ENCODE measurements around the gene PPP1R12B.
"Not testable (repeated sequence)": the region's sequence is repeated elsewhere in the genome, so short reads cannot be mapped to it uniquely, and the experiment has no call there.

PPP1R12B gene

GRCh38 chr1:202416641-202417040, 68.1 kb downstream of the PPP1R12B start:
- no peaks in the 10 kb centered on the region for H3K9me3 ChIP-seq (ENCODE audit: control insufficient read depth, insufficient read depth, low read depth, low read length)
- CTCF ChIA-PET, result no interaction called here
- H3K27ac ChIP-seq (ENCODE audit: extremely low read depth, low read depth, low read length), result no peak overlapping the region
- POLR2A ChIA-PET, result no interaction called here
- no peaks in the 10 kb centered on the region for H3K36me3 ChIP-seq (ENCODE audit: control insufficient read depth in 2 of 2, insufficient read depth in 1 of 2, low read length in 2 of 2)
- H3K4me3 ChIP-seq (ENCODE audit: low read depth, low read length), result no peak overlapping the region
- TF ChIP-seq ZNF223 (tag by site-specific recombination; IDR thresholded peaks at IDR 0.05), result no peak
- H3K4me1 ChIP-seq (ENCODE audit: control insufficient read depth, insufficient read depth, low read length), result no peaks in the 10 kb centered on the region

GRCh38 chr1:202417141-202417540, 68.6 kb downstream of the PPP1R12B start:
- H3K36me3 ChIP-seq (ENCODE audit: control insufficient read depth in 2 of 2, insufficient read depth in 1 of 2, low read length in 2 of 2); POLR2A ChIA-PET; H3K4me1 ChIP-seq (ENCODE audit: control insufficient read depth, insufficient read depth, low read length); CTCF ChIA-PET; H3K4me3 ChIP-seq (ENCODE audit: low read depth, low read length); H3K27ac ChIP-seq (ENCODE audit: extremely low read depth, low read depth, low read length); H3K9me3 ChIP-seq (ENCODE audit: control insufficient read depth, insufficient read depth, low read depth, low read length): not testable (repeated sequence)

DNA sequence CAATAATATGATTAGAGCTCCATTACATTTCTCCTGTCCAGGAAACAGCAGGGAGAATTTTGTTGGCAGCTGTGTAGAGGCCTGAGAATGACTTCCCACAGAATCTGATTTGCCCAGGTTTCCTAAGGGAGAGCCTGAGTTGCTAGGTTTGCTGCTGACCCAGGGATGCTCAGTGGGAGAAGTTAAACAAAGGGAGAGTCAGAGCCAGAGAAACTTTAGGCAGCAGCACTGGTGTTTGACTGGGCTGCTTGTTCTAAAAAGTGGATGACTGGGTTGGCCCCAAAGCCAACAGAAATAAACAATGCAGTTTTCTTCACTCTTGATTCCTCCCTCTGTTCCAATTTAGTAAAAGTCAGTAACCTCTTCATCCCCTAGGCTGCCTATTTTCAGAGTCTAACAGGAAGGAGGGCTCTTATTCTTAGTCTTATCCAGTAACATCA, 69.3 kb downstream of the PPP1R12B start:
- H3K4me1 ChIP-seq (ENCODE audit: control insufficient read depth, insufficient read depth, low read length); H3K4me3 ChIP-seq (ENCODE audit: low read depth, low read length); CTCF ChIA-PET; H3K27ac ChIP-seq (ENCODE audit: extremely low read depth, low read depth, low read length); H3K36me3 ChIP-seq (ENCODE audit: control insufficient read depth in 2 of 2, insufficient read depth in 1 of 2, low read length in 2 of 2); POLR2A ChIA-PET; H3K9me3 ChIP-seq (ENCODE audit: control insufficient read depth, insufficient read depth, low read depth, low read length): not testable (repeated sequence)
- TF ChIP-seq PRDM1 (tag by site-specific recombination; IDR thresholded peaks at IDR 0.05), result 0 out of 2 replicates have a peak, but pooled peaks have one; percentile 9

DNA sequence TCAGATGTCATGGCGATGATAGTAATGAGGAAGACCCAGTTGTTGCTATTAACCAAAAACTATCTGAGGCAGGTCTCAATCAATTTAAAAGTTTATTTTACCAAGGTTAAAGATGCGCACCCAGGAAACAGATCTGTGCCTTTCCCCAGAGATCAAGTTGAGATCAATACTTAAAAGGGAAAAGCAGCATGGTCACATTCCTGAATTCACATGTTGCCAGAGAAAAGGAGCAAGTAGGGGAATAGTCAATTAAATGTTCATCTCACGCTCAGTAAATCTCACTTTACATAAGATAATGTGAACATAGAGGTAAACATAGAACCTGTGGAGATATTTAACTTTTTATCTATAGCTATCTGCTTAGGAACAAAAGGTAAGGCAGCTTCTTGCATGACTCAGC, 71.2 kb downstream of the PPP1R12B start:
- H3K36me3 ChIP-seq (ENCODE audit: control insufficient read depth in 2 of 2, insufficient read depth in 1 of 2, low read length in 2 of 2); CTCF ChIA-PET; H3K4me1 ChIP-seq (ENCODE audit: control insufficient read depth, insufficient read depth, low read length); H3K9me3 ChIP-seq (ENCODE audit: control insufficient read depth, insufficient read depth, low read depth, low read length); POLR2A ChIA-PET; H3K27ac ChIP-seq (ENCODE audit: extremely low read depth, low read depth, low read length); H3K4me3 ChIP-seq (ENCODE audit: low read depth, low read length): not testable (repeated sequence)

DNA sequence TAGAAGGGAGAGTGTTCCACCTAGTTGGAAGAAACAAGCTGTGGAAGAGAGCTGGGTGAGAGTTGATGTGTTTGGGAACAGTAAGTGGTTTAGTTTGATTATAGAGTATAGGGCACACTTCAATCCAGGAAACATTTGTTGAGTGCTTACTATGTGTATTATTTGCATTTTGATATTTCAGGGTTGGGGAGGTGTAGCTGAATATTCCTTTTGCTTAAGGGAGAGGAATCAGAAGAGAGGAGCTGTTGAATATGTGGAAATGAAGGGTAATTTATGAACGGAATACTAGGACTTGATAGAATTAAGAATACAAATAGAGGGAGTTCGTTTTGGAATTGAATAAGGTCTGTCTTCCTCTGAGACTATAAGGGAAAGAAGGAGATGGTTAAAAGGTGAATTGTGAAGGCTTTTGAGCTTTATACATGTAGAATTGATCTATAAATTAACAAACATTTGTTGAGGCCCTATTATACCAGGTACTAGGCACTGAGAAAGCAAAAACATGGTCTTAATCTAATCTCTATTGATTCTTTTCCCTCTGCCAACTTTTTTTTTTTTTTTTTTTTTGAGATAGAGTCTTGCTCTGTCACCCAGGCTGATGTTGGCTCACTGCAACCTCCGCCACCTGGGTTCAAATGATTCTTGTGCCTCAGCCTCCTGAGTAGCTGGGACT, 72.1 kb downstream of the PPP1R12B start:
- H3K36me3 ChIP-seq (ENCODE audit: control insufficient read depth in 2 of 2, insufficient read depth in 1 of 2, low read length in 2 of 2); H3K4me3 ChIP-seq (ENCODE audit: low read depth, low read length); H3K9me3 ChIP-seq (ENCODE audit: control insufficient read depth, insufficient read depth, low read depth, low read length); CTCF ChIA-PET; POLR2A ChIA-PET; H3K4me1 ChIP-seq (ENCODE audit: control insufficient read depth, insufficient read depth, low read length); H3K27ac ChIP-seq (ENCODE audit: extremely low read depth, low read depth, low read length): not testable (repeated sequence)

DNA sequence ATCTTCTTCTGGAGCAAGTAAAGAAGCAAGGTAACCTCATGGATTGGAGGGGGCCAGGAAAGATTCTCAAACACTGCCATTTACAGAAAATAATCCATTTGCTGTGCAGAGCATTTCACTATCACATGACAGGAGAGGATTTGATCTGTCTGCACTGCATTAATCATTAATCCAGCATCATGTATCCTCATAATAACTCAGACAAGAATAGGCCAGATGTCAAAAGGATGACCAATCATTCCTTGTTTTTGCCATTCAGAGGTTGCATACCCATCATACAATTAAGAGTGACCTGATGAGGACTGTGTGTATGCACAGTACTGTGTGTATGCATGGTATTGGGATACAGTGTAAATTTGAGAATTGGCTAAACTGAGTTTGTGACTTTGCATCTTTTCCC, 74.2 kb downstream of the PPP1R12B start:
- CTCF ChIA-PET; H3K4me3 ChIP-seq (ENCODE audit: low read depth, low read length); POLR2A ChIA-PET; H3K9me3 ChIP-seq (ENCODE audit: control insufficient read depth, insufficient read depth, low read depth, low read length); H3K27ac ChIP-seq (ENCODE audit: extremely low read depth, low read depth, low read length); H3K36me3 ChIP-seq (ENCODE audit: control insufficient read depth in 2 of 2, insufficient read depth in 1 of 2, low read length in 2 of 2); H3K4me1 ChIP-seq (ENCODE audit: control insufficient read depth, insufficient read depth, low read length): not testable (repeated sequence)

GRCh38 chr1:202424260-202424659, 75.8 kb downstream of the PPP1R12B start:
- H3K4me1 ChIP-seq (ENCODE audit: control insufficient read depth, insufficient read depth, low read length); CTCF ChIA-PET; H3K27ac ChIP-seq (ENCODE audit: extremely low read depth, low read depth, low read length); H3K9me3 ChIP-seq (ENCODE audit: control insufficient read depth, insufficient read depth, low read depth, low read length); H3K4me3 ChIP-seq (ENCODE audit: low read depth, low read length); H3K36me3 ChIP-seq (ENCODE audit: control insufficient read depth in 2 of 2, insufficient read depth in 1 of 2, low read length in 2 of 2); POLR2A ChIA-PET: not testable (repeated sequence)
- 0 out of 2 replicates have a peak, but pooled peaks have one; percentile 7 for TF ChIP-seq GLIS1 (tag by site-specific recombination; IDR thresholded peaks at IDR 0.05)

DNA sequence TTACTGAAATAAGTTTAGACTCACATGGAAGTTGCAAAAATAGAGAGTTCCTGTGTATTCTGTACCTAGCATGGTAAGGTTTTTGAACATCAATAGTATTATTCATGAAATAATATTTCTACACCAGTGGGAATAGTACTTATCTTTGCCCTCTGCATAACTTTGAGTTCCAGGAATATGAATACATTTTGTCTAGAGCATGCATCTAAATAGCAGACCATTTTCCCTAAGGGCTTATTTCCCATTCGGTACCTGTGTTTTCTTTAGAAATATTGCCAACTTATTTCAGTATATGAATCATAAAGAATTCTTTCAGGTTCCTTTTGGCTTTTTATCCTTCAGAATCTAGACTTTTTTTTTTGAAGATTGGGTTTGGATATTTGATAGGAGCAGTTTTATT, 81.6 kb downstream of the PPP1R12B start:
- peaks cover 0 to 14% of the 10 kb centered on the region in 2 experiments; a peak in 1 of 3 replicates for H3K36me3 ChIP-seq (ENCODE audit: control insufficient read depth in 2 of 2, insufficient read depth in 1 of 2, low read length in 2 of 2)
- POLR2A ChIA-PET; H3K4me3 ChIP-seq (ENCODE audit: low read depth, low read length); CTCF ChIA-PET; H3K9me3 ChIP-seq (ENCODE audit: control insufficient read depth, insufficient read depth, low read depth, low read length); H3K27ac ChIP-seq (ENCODE audit: extremely low read depth, low read depth, low read length); H3K4me1 ChIP-seq (ENCODE audit: control insufficient read depth, insufficient read depth, low read length): not testable (repeated sequence)

- H3K9me3 ChIP-seq (ENCODE audit: control insufficient read depth, insufficient read depth, low read depth, low read length); H3K4me1 ChIP-seq (ENCODE audit: control insufficient read depth, insufficient read depth, low read length); H3K27ac ChIP-seq (ENCODE audit: extremely low read depth, low read depth, low read length); H3K4me3 ChIP-seq (ENCODE audit: low read depth, low read length); POLR2A ChIA-PET; CTCF ChIA-PET: not testable (repeated sequence)
- H3K36me3 ChIP-seq (ENCODE audit: control insufficient read depth in 2 of 2, insufficient read depth in 1 of 2, low read length in 2 of 2), result peaks cover 0 to 19% of the 10 kb centered on the region in 2 experiments; a peak in 1 of 3 replicates
Measured at GRCh38 chr1:202432338-202432737, 83.8 kb downstream of the PPP1R12B start.
